DND-41 (cell line): ENCODE data around the gene TRERF1.

Experiments
- EZH2 ChIP-seq: IDR thresholded peaks from 3 replicates; pipeline ENCODE4 v1.6.1; 2012; ENCODE audit warnings: borderline replicate concordance, low read depth, mild to moderate bottlenecking, moderate library complexity, low read length, inconsistent platforms; ENCODE audit not compliant: severe bottlenecking
- TF ChIP-seq, protein P1 (sequence below): IDR thresholded peaks from 2 replicates; pipeline ENCODE4 v1.5.1; 2012; ENCODE audit warnings: borderline replicate concordance, low read length, moderate library complexity, mild to moderate bottlenecking; ENCODE audit not compliant: poor library complexity, severe bottlenecking; ENCODE audit errors: extremely low read depth

DNA sequence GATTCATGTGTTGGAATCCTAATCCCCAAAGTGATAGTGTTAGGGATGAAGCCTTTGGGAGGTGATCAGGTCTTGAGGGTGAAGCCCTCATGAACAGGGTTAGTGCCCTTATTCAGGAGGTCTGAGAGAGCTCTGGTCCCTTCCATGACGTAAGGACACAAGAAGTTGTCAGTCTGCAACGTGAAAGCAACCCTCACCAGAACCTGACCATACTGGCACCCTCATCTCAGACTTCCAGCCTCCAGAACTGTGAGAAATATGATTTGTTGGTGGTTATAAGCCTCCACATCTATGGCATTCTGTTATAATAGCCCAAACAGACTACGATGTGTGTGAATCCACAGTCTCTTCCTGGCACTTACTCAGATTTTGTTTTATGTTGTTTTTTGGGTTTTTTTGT is 90.7 kb downstream of the TRERF1 start:
- TF ChIP-seq, protein P1, sequence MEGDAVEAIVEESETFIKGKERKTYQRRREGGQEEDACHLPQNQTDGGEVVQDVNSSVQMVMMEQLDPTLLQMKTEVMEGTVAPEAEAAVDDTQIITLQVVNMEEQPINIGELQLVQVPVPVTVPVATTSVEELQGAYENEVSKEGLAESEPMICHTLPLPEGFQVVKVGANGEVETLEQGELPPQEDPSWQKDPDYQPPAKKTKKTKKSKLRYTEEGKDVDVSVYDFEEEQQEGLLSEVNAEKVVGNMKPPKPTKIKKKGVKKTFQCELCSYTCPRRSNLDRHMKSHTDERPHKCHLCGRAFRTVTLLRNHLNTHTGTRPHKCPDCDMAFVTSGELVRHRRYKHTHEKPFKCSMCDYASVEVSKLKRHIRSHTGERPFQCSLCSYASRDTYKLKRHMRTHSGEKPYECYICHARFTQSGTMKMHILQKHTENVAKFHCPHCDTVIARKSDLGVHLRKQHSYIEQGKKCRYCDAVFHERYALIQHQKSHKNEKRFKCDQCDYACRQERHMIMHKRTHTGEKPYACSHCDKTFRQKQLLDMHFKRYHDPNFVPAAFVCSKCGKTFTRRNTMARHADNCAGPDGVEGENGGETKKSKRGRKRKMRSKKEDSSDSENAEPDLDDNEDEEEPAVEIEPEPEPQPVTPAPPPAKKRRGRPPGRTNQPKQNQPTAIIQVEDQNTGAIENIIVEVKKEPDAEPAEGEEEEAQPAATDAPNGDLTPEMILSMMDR: no peak
- TF ChIP-seq EZH2: no peak
